IMR-90 (cell line): ENCODE results near the gene LRRC73. TPM values are rescaled to one million over a fixed set of nuclear protein-coding genes. Genes with fewer than 3 reads are reported as not detected.

Source experiments
- ATAC-seq: fragments of 200-7000 bp; cut with Tn5 transposase; 2 replicates; pipeline ENCODE4 v1.9.1; 2020; ENCODE audit warnings: low read depth, mild to moderate bottlenecking, moderate library complexity
- BruUV-seq: library from RNA; stranded (reverse); fragments of 400-500 nt; replicated peaks from 2 replicates; lab custom pipeline; 2021; lab: Mats Ljungman, UMichigan
- CTCF ChIA-PET: fragments of 300-600 bp; formaldehyde crosslinking; extraction: SDS; loops from one replicate; lab custom pipeline; 2021; ENCODE audit warnings: antibody characterized with exemption; lab: Yijun Ruan, JAX
- POLR2A ChIA-PET: fragments of 300-600 bp; sonication (Branson Sonifier 250); formaldehyde crosslinking; loops from one replicate; lab custom pipeline; 2022; ENCODE audit warnings: antibody characterized with exemption; ENCODE audit not compliant: unreplicated experiment; lab: Charles Lee
- DNase-seq: peaks from one replicate; pipeline ENCODE4 v3.0.0; 2013
- H2AFZ ChIP-seq: replicated peaks from 2 replicates; pipeline ENCODE3; 2013; ENCODE audit warnings: low read length, mild to moderate bottlenecking; ENCODE audit not compliant: poor library complexity
- H2AK5ac ChIP-seq: 2 replicates; pipeline ENCODE4 v1.6.1; 2013; ENCODE audit warnings: low read depth, low read length, inconsistent platforms
- H2AK9ac ChIP-seq: replicated peaks from 2 replicates; pipeline ENCODE3; 2013; ENCODE audit warnings: mild to moderate bottlenecking, low read depth, low read length, moderate library complexity; ENCODE audit not compliant: poor library complexity
- H2BK120ac ChIP-seq: 2 replicates; pipeline ENCODE4 v1.6.1; 2013; ENCODE audit warnings: low read depth, low read length, inconsistent platforms
- H2BK15ac ChIP-seq: 3 replicates; pipeline ENCODE4 v1.6.1; 2013; ENCODE audit warnings: low read depth, low read length, inconsistent platforms
- H2BK20ac ChIP-seq: 2 replicates; pipeline ENCODE4 v1.6.1; 2013; ENCODE audit warnings: low read depth, mild to moderate bottlenecking, inconsistent platforms, low read length, moderate library complexity
- H2BK5ac ChIP-seq: 2 replicates; pipeline ENCODE4 v1.6.1; 2013; ENCODE audit warnings: mild to moderate bottlenecking, low read depth, low read length, inconsistent platforms; ENCODE audit not compliant: poor library complexity, severe bottlenecking
- H3K14ac ChIP-seq: replicated peaks from 2 replicates; pipeline ENCODE4 v1.6.1; 2013; ENCODE audit warnings: low read depth, low read length, inconsistent platforms
- H3K18ac ChIP-seq: 2 replicates; pipeline ENCODE4 v1.6.1; 2013; ENCODE audit warnings: low read depth, low read length, control low read depth
- H3K23ac ChIP-seq: 2 replicates; pipeline ENCODE4 v1.6.1; 2013; ENCODE audit warnings: low read depth, low read length, inconsistent platforms
- H3K27ac ChIP-seq: 2 replicates; pipeline ENCODE4 v1.5.1; 2013; ENCODE audit warnings: mild to moderate bottlenecking, control low read depth, low read length; ENCODE audit not compliant: insufficient read depth
- H3K27me3 ChIP-seq: 2 replicates; pipeline ENCODE4 v1.6.1; 2013; ENCODE audit warnings: low read length; ENCODE audit not compliant: control insufficient read depth, insufficient read depth
- H3K36me3 ChIP-seq: 2 replicates; pipeline ENCODE4 v1.6.1; 2013; ENCODE audit warnings: low read length, mixed read lengths; ENCODE audit not compliant: control insufficient read depth, insufficient read depth
- H3K4ac ChIP-seq: 2 replicates; pipeline ENCODE4 v1.6.1; 2013; ENCODE audit warnings: low read depth, low read length, inconsistent platforms
- H3K4me1 ChIP-seq: 2 replicates; pipeline ENCODE4 v1.6.1; 2013; ENCODE audit warnings: low read length, mixed read lengths; ENCODE audit not compliant: control insufficient read depth, insufficient read depth
- H3K4me2 ChIP-seq: 2 replicates; pipeline ENCODE4 v1.6.1; 2013; ENCODE audit warnings: low read depth, mild to moderate bottlenecking, control low read depth, low read length, moderate library complexity
- H3K4me3 ChIP-seq: 2 replicates; pipeline ENCODE4 v1.5.1; 2013; ENCODE audit warnings: low read depth, mild to moderate bottlenecking, control low read depth, low read length, moderate library complexity; ENCODE audit not compliant: insufficient read depth
- H3K56ac ChIP-seq: 2 replicates; pipeline ENCODE4 v1.6.1; 2013; ENCODE audit warnings: low read length, inconsistent platforms; ENCODE audit not compliant: insufficient read depth; ENCODE audit errors: extremely low read depth
- H3K79me1 ChIP-seq, 2 experiments: 2 replicates each; pipeline ENCODE4 v1.6.1; 2013; ENCODE audit warnings: low read length in 2 of 2, inconsistent platforms in 1 of 2, low read depth in 1 of 2
- H3K9ac ChIP-seq: 2 replicates; pipeline ENCODE4 v1.6.1; 2013; ENCODE audit warnings: low read depth, low read length, control low read depth
- H3K9me1 ChIP-seq: 2 replicates; pipeline ENCODE4 v1.6.1; 2013; ENCODE audit warnings: low read length, inconsistent platforms; ENCODE audit not compliant: insufficient read depth
- H3K9me3 ChIP-seq: 2 replicates; pipeline ENCODE4 v1.6.1; 2013; ENCODE audit warnings: low read length; ENCODE audit not compliant: control insufficient read depth, insufficient read depth
- H4K20me1 ChIP-seq: 2 replicates; pipeline ENCODE4 v1.6.1; 2013; ENCODE audit warnings: low read length, inconsistent platforms; ENCODE audit not compliant: insufficient read depth
- H4K5ac ChIP-seq: 2 replicates; pipeline ENCODE4 v1.6.1; 2013; ENCODE audit warnings: mild to moderate bottlenecking, low read depth, low read length, control low read depth
- H4K8ac ChIP-seq, 2 experiments: 2 replicates each; pipeline ENCODE4 v1.6.1; 2013; ENCODE audit warnings: low read depth in 2 of 2, low read length in 2 of 2, control low read depth in 1 of 2, inconsistent platforms in 1 of 2
- H4K91ac ChIP-seq: 2 replicates; pipeline ENCODE4 v1.6.1; 2013; ENCODE audit warnings: low read depth, low read length, inconsistent platforms; ENCODE audit not compliant: insufficient read depth
- CEBPB ChIP-seq: IDR thresholded peaks from 2 replicates; pipeline ENCODE4 v1.6.1; 2012; ENCODE audit warnings: low read depth, low read length, improper control_type of control experiment
- CHD1 ChIP-seq: IDR thresholded peaks from 2 replicates; pipeline ENCODE4 v1.6.1; 2012; ENCODE audit warnings: low read depth, low read length, improper control_type of control experiment
- WGBS, 2 experiments: methylation state at CpG; one replicate each; pipeline versions ENCODE4 v1.1.5 to v1.1.7; 2013; ENCODE audit warnings: missing lambda C conversion rate in 2 of 2; ENCODE audit not compliant: insufficient read length in 1 of 2; ENCODE audit errors: extremely low coverage in 2 of 2; 5-methylcytosine and 5-hydroxymethylcytosine counted together
- dilution Hi-C: fragments of 300-500 bp; cut with HindIII; formaldehyde crosslinking; loops from one replicate; pipeline ENCODE4 v1.14.3; 2018; ENCODE audit warnings: low sequenced_read_pairs; ENCODE audit not compliant: unreplicated experiment
- in situ Hi-C: fragments of 300-500 bp; cut with MboI; formaldehyde crosslinking; loops from 3 replicates; pipeline ENCODE4 v1.14.3; 2019; ENCODE audit warnings: low sequenced_read_pairs, inconsistent platforms, mixed read lengths
- intact Hi-C: fragments of 100-400 bp; cut with micrococcal nuclease; formaldehyde crosslinking; loops from 2 replicates; pipeline ENCODE4 v1.10.0; 2022
- polyA plus RNA-seq, 3 experiments: library from polyadenylated mRNA; depleted of rRNA; stranded (reverse); fragments of >200 nt; gene quantifications; 2 replicates each; pipeline ENCODE4 v1.2.3, GENCODE V29; 2012; ENCODE audit warnings: low replicate concordance in 1 of 3
- total RNA-seq: library from RNA; depleted of rRNA; stranded (reverse); fragments of >200 nt; gene quantifications from 2 replicates; pipeline ENCODE4 v1.2.3, GENCODE V29; 2012

Gene LRRC73
- total and polyA plus RNA-seq, 2 of the 4 experiments (the other 2 are of a cell fraction), result under 0.01 to 0.31 TPM

DNA sequence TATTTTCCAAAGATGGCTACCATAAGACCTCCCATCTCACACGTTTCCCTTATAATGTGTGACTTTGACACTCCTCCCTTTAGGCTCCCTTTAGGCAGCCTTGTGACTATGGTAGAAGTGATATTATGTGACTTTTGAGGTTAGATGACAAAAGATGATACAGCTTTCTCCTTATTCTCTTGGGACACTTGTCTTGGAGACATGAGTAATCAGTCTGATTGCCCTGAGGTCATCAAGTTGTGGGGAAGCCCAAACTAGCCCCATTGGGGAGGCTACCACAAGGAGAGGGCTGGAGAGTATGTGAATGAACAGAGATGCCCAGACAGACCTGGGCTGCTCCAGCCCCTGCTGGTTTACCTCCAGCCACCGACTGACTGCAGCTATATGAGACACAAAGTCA, 44.2 kb downstream of the LRRC73 start:
- H3K36me3 ChIP-seq, result no peaks in the 10 kb centered on the region
- no peak for TF ChIP-seq CHD1
- TF ChIP-seq CEBPB, result no peak
- H2BK120ac ChIP-seq, result no peak overlapping the region
- H4K20me1 ChIP-seq, result no peaks in the 10 kb centered on the region
- WGBS, 2 experiments, result no CpG with 5 or more reads among the region's 2 CpGs
- no peak overlapping the region for H3K27ac ChIP-seq
- intact Hi-C loops (no loop called here), dilution Hi-C loops (no loop called here), in situ Hi-C loops (no loop called here)
- H3K9me1 ChIP-seq, result no peaks in the 10 kb centered on the region
- H3K23ac ChIP-seq, result no peak overlapping the region
- H2AK9ac ChIP-seq, result no peak overlapping the region
- no peak overlapping the region for H3K4ac ChIP-seq
- no peak overlapping the region for H3K4me3 ChIP-seq
- no peak overlapping the region for H2BK5ac ChIP-seq
- H2BK15ac ChIP-seq, result no peak overlapping the region
- no peak overlapping the region for H4K5ac ChIP-seq
- H3K27me3 ChIP-seq, result peaks cover 31% of the 10 kb centered on the region
- H4K91ac ChIP-seq, result no peak overlapping the region
- no TSS peak for BruUV-seq
- DNase-seq, result no peak
- ATAC-seq, result no peak
- H2AFZ ChIP-seq, result no peak overlapping the region
- no peak overlapping the region for H2BK20ac ChIP-seq
- no peak overlapping the region for H3K18ac ChIP-seq
- H3K4me2 ChIP-seq, result no peak overlapping the region
- no peaks in the 10 kb centered on the region for H3K79me1 ChIP-seq
- ChIA-PET POLR2A (no interaction called here), CTCF (no interaction called here)
- no peak overlapping the region for H4K8ac ChIP-seq
- no peak overlapping the region for H3K56ac ChIP-seq
- no peak overlapping the region for H2AK5ac ChIP-seq
- no peaks in the 10 kb centered on the region for H3K4me1 ChIP-seq
- no peaks in the 10 kb centered on the region for H3K9me3 ChIP-seq
- no peak overlapping the region for H3K14ac ChIP-seq
- no peak overlapping the region for H3K9ac ChIP-seq
